OCI-LY7 (cell line): ENCODE measurements around the gene PGRMC2.

Source experiments
- EZH2phosphoT487 ChIP-seq: fragments of 200-600 bp; sonication (generic); IDR thresholded peaks from 2 replicates; pipeline ENCODE4 v1.6.1; 2018; ENCODE audit warnings: low read depth, borderline replicate concordance, mild to moderate bottlenecking, mixed run types, antibody characterized with exemption, low read length, moderate library complexity, mixed read lengths
- TF ChIP-seq, protein P1 (sequence below): fragments of 200-600 bp; sonication (generic); conservative IDR thresholded peaks from 2 replicates; pipeline ENCODE4 v1.5.1; 2014; ENCODE audit warnings: mild to moderate bottlenecking, antibody characterized with exemption, low read length, moderate library complexity, mixed read lengths

DNA sequence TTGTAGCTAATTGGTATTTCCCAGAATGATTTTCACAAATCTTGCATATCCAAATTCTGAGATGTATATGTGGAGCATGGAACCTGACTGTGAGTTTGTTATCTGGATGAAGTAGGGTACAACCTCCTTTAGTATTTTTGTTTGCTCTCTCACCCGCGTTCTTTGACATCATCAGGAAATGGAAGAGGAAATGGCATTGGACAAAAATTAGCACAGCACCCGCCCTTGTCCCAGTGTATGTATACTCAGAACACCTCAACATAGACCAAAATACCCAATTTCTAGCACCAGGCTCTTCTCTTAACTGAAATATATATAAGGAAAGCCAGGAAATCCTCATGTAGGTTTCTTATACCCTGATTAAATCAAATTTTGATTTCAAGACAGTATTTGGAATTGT, 6.9 kb upstream of the PGRMC2 start:
- TF ChIP-seq, protein P1, sequence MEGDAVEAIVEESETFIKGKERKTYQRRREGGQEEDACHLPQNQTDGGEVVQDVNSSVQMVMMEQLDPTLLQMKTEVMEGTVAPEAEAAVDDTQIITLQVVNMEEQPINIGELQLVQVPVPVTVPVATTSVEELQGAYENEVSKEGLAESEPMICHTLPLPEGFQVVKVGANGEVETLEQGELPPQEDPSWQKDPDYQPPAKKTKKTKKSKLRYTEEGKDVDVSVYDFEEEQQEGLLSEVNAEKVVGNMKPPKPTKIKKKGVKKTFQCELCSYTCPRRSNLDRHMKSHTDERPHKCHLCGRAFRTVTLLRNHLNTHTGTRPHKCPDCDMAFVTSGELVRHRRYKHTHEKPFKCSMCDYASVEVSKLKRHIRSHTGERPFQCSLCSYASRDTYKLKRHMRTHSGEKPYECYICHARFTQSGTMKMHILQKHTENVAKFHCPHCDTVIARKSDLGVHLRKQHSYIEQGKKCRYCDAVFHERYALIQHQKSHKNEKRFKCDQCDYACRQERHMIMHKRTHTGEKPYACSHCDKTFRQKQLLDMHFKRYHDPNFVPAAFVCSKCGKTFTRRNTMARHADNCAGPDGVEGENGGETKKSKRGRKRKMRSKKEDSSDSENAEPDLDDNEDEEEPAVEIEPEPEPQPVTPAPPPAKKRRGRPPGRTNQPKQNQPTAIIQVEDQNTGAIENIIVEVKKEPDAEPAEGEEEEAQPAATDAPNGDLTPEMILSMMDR = no peak
- no peak for TF ChIP-seq EZH2phosphoT487
